ENCODE data around the gene SDR39U1.
"Not testable (repeated sequence)": the region's sequence is repeated elsewhere in the genome, so short reads cannot be mapped to it uniquely, and the experiment has no call there.

SDR39U1 gene, protein sequence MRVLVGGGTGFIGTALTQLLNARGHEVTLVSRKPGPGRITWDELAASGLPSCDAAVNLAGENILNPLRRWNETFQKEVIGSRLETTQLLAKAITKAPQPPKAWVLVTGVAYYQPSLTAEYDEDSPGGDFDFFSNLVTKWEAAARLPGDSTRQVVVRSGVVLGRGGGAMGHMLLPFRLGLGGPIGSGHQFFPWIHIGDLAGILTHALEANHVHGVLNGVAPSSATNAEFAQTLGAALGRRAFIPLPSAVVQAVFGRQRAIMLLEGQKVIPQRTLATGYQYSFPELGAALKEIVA

GRCh38 chr14:24442240-24443052 lies at the start of gene SDR39U1:
SDR39U1 (minus strand) TSS chr14:24442776; CDS start chr14:24442769, 7 bp downstream.
- DNase-seq (ENCODE audit: extremely low read depth, insufficient read length): peak; percentile 92
- Histone ChIP-seq H3K27me3 (replicated peaks; ENCODE audit: control insufficient read depth, insufficient read depth, low read length) (no peaks in the 10 kb centered on the region), H3K4me3 (replicated peaks; ENCODE audit: low read depth, low read length) (peak within 1 kb of the TSS; percentile 96), H3K36me3 (ENCODE audit: control insufficient read depth, insufficient read depth, low read length) (peaks cover 23% of the 10 kb centered on the region)
- TF ChIP-seq, protein P1, sequence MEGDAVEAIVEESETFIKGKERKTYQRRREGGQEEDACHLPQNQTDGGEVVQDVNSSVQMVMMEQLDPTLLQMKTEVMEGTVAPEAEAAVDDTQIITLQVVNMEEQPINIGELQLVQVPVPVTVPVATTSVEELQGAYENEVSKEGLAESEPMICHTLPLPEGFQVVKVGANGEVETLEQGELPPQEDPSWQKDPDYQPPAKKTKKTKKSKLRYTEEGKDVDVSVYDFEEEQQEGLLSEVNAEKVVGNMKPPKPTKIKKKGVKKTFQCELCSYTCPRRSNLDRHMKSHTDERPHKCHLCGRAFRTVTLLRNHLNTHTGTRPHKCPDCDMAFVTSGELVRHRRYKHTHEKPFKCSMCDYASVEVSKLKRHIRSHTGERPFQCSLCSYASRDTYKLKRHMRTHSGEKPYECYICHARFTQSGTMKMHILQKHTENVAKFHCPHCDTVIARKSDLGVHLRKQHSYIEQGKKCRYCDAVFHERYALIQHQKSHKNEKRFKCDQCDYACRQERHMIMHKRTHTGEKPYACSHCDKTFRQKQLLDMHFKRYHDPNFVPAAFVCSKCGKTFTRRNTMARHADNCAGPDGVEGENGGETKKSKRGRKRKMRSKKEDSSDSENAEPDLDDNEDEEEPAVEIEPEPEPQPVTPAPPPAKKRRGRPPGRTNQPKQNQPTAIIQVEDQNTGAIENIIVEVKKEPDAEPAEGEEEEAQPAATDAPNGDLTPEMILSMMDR (IDR thresholded peaks at IDR 0.05; ENCODE audit: insufficient read depth, low read length, poor library complexity, severe bottlenecking): no peak

- not testable (repeated sequence) for DNase-seq (ENCODE audit: extremely low read depth, insufficient read length); H3K4me3 ChIP-seq (replicated peaks; ENCODE audit: low read depth, low read length); H3K27me3 ChIP-seq (replicated peaks; ENCODE audit: control insufficient read depth, insufficient read depth, low read length); H3K36me3 ChIP-seq (ENCODE audit: control insufficient read depth, insufficient read depth, low read length)
Measured at GRCh38 chr14:24491586-24492408, 49.2 kb upstream of the SDR39U1 start.

GRCh38 chr14:24483604-24484252 lies 41.2 kb upstream of the SDR39U1 start:
- no peak overlapping the region for H3K4me3 ChIP-seq (replicated peaks; ENCODE audit: low read depth, low read length)
- H3K36me3 ChIP-seq (ENCODE audit: control insufficient read depth, insufficient read depth, low read length): no peaks in the 10 kb centered on the region
- no peak for DNase-seq (ENCODE audit: extremely low read depth, insufficient read length)

GRCh38 chr14:24482699-24483303 lies 40.2 kb upstream of the SDR39U1 start:
- not testable (repeated sequence) for H3K36me3 ChIP-seq (ENCODE audit: control insufficient read depth, insufficient read depth, low read length); H3K4me3 ChIP-seq (replicated peaks; ENCODE audit: low read depth, low read length); DNase-seq (ENCODE audit: extremely low read depth, insufficient read length); H3K27me3 ChIP-seq (replicated peaks; ENCODE audit: control insufficient read depth, insufficient read depth, low read length)

More at GRCh38 chr14:24483604-24484252, 41.2 kb upstream of the SDR39U1 start:
- TF ChIP-seq, protein P1 (IDR thresholded peaks at IDR 0.05; ENCODE audit: insufficient read depth, low read length, poor library complexity, severe bottlenecking): no peak
- no peaks in the 10 kb centered on the region for H3K27me3 ChIP-seq (replicated peaks; ENCODE audit: control insufficient read depth, insufficient read depth, low read length)

DNA sequence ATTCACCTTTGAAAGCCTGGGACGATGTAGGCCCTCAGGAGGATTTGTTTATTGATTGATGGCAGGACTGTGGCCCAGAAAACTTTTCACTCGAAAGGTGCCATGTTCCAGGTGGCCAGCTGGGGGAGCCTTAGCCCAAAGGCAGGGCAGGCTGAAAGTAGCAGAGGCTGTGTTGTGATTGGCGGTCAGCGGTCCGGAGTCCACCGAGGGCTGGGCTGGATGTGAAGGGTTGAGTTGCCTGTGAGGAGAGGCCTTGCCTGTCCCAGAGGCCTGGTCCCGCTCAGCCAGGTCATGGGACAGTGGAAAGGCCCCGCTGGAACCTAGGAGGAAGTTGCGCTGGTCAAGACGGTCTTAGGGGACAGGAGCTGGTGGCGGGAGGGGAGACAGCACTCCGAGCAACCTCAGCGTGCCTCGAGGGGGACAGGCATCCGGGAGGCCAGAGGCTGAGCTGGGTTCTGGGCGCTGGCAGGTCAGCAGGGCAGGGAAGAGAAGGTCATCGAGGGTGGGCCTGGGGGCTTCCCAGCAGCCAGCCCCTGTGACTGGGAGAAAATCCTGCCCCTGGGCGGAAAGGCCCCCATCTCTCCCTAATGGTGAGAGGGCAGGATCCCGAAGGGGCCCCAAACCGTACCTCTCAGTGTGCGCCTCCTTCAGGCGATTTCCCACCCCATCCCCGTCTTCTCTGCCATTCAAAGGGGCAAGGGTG lies 39.2 kb upstream of the SDR39U1 start:
- no peaks in the 10 kb centered on the region for H3K27me3 ChIP-seq (replicated peaks; ENCODE audit: control insufficient read depth, insufficient read depth, low read length)
- no peaks in the 10 kb centered on the region for H3K36me3 ChIP-seq (ENCODE audit: control insufficient read depth, insufficient read depth, low read length)
- DNase-seq (ENCODE audit: extremely low read depth, insufficient read length): peak; percentile 59
- H3K4me3 ChIP-seq (replicated peaks; ENCODE audit: low read depth, low read length): no peak overlapping the region
- TF ChIP-seq, protein P1 (IDR thresholded peaks at IDR 0.05; ENCODE audit: insufficient read depth, low read length, poor library complexity, severe bottlenecking): peak; percentile 90

GRCh38 chr14:24479999-24480398 lies 37.4 kb upstream of the SDR39U1 start:
- not testable (repeated sequence) for H3K27me3 ChIP-seq (replicated peaks; ENCODE audit: control insufficient read depth, insufficient read depth, low read length); DNase-seq (ENCODE audit: extremely low read depth, insufficient read length); H3K4me3 ChIP-seq (replicated peaks; ENCODE audit: low read depth, low read length); H3K36me3 ChIP-seq (ENCODE audit: control insufficient read depth, insufficient read depth, low read length)

Data from GM06990 (cell line).